ENCODE measurements around the gene PEAR1. TPM values are rescaled to one million over a fixed set of nuclear protein-coding genes. Genes with fewer than 3 reads are reported as not detected.

The PEAR1 gene
- polyA plus RNA-seq, 2 of the 4 experiments (the other 2 are of a cell fraction): 1.7 to 5.0 TPM

GRCh38 chr1:156885314-156885713 lies 8.2 kb upstream of the PEAR1 start:
- no peak for FAIRE-seq
- CTCF ChIA-PET: interaction anchor here (0.6 to 20.8 kb wide), 12 partner anchors 11 to 230 kb away, joined by 3 to 341 read pairs (median 6); partner anchors contain the start of genes INSRR, LRRC71 and NTRK1
- TF ChIP-seq MAFK (IDR thresholded peaks at IDR 0.05; ENCODE audit: partially characterized antibody) (no peak), FOSB (CRISPR knock-in tag; IDR thresholded peaks at IDR 0.05) (no peak), ELK1 (IDR thresholded peaks at IDR 0.05; ENCODE audit: low read depth, low read length) (no peak), PHF8 (IDR thresholded peaks at IDR 0.05; ENCODE audit: borderline replicate concordance, low read depth) (no peak), PBX3 (IDR thresholded peaks at IDR 0.05) (no peak), CHD2 (IDR thresholded peaks at IDR 0.05; ENCODE audit: low read length, partially characterized antibody) (no peak), FOSL2 (IDR thresholded peaks at IDR 0.05) (no peak), FOSL2 (CRISPR knock-in tag; IDR thresholded peaks at IDR 0.05) (no peak), HDAC2 (IDR thresholded peaks at IDR 0.05) (no peak), RCOR1 (IDR thresholded peaks at IDR 0.05; ENCODE audit: low read depth, low read length) (no peak), BCL3 (IDR thresholded peaks at IDR 0.05) (no peak), HOXB13 (CRISPR knock-in tag; IDR thresholded peaks at IDR 0.05; ENCODE audit: low read depth) (no peak), CBX8 (IDR thresholded peaks at IDR 0.05) (no peak), CHD4 (IDR thresholded peaks at IDR 0.05; ENCODE audit: borderline replicate concordance) (no peak), CEBPB (IDR thresholded peaks at IDR 0.05) (no peak), SREBF2 (IDR thresholded peaks at IDR 0.05) (no peak), ZSCAN20 (CRISPR knock-in tag; IDR thresholded peaks at IDR 0.05) (no peak)
- TF ChIP-seq, protein P1, sequence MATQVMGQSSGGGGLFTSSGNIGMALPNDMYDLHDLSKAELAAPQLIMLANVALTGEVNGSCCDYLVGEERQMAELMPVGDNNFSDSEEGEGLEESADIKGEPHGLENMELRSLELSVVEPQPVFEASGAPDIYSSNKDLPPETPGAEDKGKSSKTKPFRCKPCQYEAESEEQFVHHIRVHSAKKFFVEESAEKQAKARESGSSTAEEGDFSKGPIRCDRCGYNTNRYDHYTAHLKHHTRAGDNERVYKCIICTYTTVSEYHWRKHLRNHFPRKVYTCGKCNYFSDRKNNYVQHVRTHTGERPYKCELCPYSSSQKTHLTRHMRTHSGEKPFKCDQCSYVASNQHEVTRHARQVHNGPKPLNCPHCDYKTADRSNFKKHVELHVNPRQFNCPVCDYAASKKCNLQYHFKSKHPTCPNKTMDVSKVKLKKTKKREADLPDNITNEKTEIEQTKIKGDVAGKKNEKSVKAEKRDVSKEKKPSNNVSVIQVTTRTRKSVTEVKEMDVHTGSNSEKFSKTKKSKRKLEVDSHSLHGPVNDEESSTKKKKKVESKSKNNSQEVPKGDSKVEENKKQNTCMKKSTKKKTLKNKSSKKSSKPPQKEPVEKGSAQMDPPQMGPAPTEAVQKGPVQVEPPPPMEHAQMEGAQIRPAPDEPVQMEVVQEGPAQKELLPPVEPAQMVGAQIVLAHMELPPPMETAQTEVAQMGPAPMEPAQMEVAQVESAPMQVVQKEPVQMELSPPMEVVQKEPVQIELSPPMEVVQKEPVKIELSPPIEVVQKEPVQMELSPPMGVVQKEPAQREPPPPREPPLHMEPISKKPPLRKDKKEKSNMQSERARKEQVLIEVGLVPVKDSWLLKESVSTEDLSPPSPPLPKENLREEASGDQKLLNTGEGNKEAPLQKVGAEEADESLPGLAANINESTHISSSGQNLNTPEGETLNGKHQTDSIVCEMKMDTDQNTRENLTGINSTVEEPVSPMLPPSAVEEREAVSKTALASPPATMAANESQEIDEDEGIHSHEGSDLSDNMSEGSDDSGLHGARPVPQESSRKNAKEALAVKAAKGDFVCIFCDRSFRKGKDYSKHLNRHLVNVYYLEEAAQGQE (IDR thresholded peaks at IDR 0.05): no peak
- TF ChIP-seq, protein P2, sequence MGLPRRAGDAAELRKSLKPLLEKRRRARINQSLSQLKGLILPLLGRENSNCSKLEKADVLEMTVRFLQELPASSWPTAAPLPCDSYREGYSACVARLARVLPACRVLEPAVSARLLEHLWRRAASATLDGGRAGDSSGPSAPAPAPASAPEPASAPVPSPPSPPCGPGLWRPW (IDR thresholded peaks at IDR 0.05): no peak
- H3K4me2 ChIP-seq: no peak overlapping the region
- ATAC-seq: no peak
- H3K27ac ChIP-seq: no peak overlapping the region
- H3K4me3 ChIP-seq: no peak overlapping the region
- no peaks in the 10 kb centered on the region for H3K9me3 ChIP-seq
- POLR2A ChIA-PET: no interaction called here
- no peak for DNase-seq (ENCODE audit: low read depth in 1 of 2, low spot score in 1 of 2)
- WGBS (ENCODE audit: missing lambda C conversion rate): 65% methylated on average over 1 of the region's 1 CpG
- H3K4me1 ChIP-seq: no peaks in the 10 kb centered on the region

- Histone ChIP-seq H3K27ac (no peak overlapping the region), H3K4me3 (no peak overlapping the region), H3K9me3 (no peaks in the 10 kb centered on the region), H3K4me2 (no peak overlapping the region), H3K4me1 (no peaks in the 10 kb centered on the region)
- CTCF ChIA-PET: interaction anchor here (0.6 to 20.8 kb wide), 11 partner anchors 12 to 231 kb away, joined by 3 to 341 read pairs (median 15); partner anchors contain the start of genes INSRR, ISG20L2, LRRC71 and METTL25B
- ATAC-seq (no peak), FAIRE-seq (no peak), DNase-seq (ENCODE audit: low read depth in 1 of 2, low spot score in 1 of 2) (no peak)
- POLR2A ChIA-PET: no interaction called here
- 62% methylated on average over 13 of the region's 13 CpGs for WGBS (ENCODE audit: missing lambda C conversion rate)
- TF ChIP-seq POLR2AphosphoS2 (conservative IDR thresholded peaks at IDR 0.05; ENCODE audit: low read length) (no peak), CHD4 (IDR thresholded peaks at IDR 0.05; ENCODE audit: borderline replicate concordance) (no peak), ZFP36 (IDR thresholded peaks at IDR 0.05; ENCODE audit: borderline replicate concordance, partially characterized antibody) (peak; percentile 90), HOXB13 (CRISPR knock-in tag; IDR thresholded peaks at IDR 0.05; ENCODE audit: low read depth) (no peak), ZSCAN20 (CRISPR knock-in tag; IDR thresholded peaks at IDR 0.05) (no peak), EHF (CRISPR knock-in tag; IDR thresholded peaks at IDR 0.05) (no peak), EHMT2 (IDR thresholded peaks at IDR 0.05; ENCODE audit: low read depth) (no peak), NFE2L2 (conservative IDR thresholded peaks at IDR 0.05; ENCODE audit: low read length) (no peak)
- TF ChIP-seq, protein P3, sequence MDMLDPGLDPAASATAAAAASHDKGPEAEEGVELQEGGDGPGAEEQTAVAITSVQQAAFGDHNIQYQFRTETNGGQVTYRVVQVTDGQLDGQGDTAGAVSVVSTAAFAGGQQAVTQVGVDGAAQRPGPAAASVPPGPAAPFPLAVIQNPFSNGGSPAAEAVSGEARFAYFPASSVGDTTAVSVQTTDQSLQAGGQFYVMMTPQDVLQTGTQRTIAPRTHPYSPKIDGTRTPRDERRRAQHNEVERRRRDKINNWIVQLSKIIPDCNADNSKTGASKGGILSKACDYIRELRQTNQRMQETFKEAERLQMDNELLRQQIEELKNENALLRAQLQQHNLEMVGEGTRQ (IDR thresholded peaks at IDR 0.05): no peak
These were observed 7.6 kb upstream of the PEAR1 start for GRCh38 chr1:156885880-156886355.

All from A549 (cell line).